GM19025 (cell line): ENCODE results near the gene DPH7.
"Not testable (repeated sequence)": the region's sequence is repeated elsewhere in the genome, so short reads cannot be mapped to it uniquely, and the experiment has no call there.

Experiments used
- ATAC-seq: cut with Tn5 transposase; IDR thresholded peaks from one replicate; pipeline ENCODE4 v1.9.1; 2021; ENCODE audit warnings: mild to moderate bottlenecking, low read depth, moderate library complexity; ENCODE audit not compliant: unreplicated experiment

DPH7 gene

DNA sequence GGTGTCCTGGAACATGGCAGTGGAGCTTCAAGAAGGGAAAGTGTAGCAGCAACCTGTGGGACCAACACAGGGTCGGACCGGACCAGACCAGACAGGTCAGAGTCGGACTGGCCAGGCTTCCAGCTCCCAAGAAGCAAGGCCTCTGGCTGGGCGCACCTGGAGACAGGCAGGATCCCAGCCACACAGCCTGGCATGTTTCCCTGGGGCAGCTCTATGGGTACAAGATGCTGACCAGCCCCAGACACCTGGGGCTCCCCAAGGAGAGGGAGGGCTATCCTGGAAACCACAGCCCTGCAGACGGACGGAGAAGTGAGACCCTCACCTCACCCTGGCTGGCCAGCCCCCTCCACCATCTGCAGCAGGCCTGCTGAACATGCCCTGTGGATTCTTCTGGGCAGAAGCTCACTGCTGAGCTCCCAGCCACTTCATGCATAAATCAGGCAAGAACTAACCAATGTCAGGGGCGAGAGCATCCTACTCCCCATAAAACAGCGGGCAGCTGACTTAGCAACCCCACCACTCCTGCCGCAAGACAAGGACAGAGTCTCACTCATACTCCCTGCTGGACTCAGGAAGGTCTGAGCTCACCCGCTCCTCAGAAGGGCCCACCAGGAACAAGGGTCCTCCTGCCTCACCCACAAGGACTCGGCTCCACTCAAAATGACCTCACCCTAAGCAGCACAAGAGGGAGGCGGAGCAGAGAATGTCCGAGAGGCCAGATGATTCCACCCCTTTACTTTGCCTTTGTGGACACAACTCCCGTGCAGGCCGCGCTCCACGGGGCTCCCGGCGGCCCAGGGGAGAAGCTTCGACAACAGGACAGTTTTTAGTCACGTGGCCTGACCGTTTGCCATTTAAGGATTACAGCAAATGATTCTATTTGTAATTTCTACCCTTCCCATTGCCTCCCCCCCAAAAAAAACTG lies 2.9 kb upstream of the DPH7 start:
- ATAC-seq, result no peak

- no peak for ATAC-seq
These were observed 2.2 kb upstream of the DPH7 start for GRCh38 chr9:137580954-137581322.

DNA sequence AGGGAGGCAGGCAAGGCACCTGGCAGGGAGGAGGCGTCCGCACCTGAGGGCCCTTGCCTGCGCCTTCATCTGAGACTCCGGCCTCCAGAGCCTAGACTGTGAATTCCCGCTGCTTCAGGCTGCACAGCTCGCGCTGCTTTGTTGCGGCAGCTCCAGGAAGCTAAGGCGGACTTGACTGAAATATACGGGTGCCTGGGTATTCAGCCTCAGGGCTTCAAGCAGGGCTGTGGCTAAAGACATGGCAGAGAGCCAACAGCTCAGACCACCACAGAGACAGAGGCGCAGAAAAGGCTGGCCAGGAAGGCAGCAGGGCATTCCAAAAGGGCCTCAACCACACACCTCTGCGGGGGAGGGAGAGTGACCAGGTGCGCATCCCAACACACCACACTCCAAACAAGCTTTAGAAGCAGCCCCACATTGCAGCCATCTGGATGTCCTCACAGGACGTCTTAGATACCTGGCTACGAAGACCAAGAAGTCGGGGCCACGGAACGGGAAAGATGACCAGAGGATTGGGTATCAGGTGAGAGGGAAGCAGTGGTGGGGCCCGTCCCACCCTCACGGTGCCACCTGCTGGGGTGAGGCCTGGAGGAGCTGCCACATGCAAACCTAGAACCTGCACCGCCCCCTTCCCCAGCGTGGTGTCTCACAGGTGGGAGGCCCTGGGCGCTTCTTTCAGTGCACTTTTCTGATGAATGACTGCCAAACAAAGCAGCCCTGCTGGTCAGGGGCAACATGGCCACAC lies 1.7 kb upstream of the DPH7 start:
- no peak for ATAC-seq

- no peak for ATAC-seq
These were observed 507 bp upstream of the DPH7 start for GRCh38 chr9:137579259-137579604.

- ATAC-seq, result no peak
These were observed 2.9 kb downstream of the DPH7 start for GRCh38 chr9:137575716-137576411.

- ATAC-seq, result no peak
These were observed 3.4 kb downstream of the DPH7 start for GRCh38 chr9:137575364-137575715.

DNA sequence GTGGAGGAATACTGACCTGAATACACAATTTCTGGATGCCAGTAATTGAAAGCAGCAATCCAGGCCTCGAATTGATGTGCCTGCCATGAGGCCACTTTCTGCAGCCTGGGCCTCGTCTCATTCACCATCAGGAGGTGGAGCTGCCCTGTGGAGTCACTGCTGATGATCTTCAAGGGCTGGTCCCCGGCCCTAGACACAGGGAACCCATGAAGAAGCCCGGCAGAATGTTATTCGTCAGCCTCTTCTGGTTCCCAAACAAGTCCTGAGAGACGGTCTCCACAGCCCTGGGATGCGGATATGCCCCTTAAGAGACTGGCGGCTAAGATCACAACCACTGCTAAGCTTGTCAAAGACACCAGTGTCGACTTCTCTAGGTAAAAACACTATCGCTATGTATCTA lies 4.5 kb downstream of the DPH7 start:
- no peak for ATAC-seq

DNA sequence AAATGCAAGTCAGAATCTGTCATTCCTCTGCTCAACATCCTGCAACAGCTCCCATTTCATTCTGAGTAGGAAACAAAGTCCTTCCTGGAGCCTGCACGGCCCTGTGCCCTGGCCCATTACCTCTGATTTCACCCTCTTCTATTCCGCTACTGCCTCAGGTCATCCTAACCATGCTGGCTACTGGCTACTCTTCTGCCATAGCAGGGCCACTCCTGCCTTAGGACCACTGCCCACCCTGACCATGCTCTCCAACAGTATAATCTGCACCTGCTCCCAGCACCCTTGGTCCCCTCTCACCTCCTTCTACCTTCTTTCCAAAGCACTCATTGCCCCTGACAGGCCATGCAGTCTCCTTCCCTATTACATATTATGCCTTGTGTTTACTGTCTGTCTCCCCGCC lies 8.2 kb downstream of the DPH7 start:
- ATAC-seq, result no peak

GRCh38 chr9:137569609-137570203 lies 9.0 kb downstream of the DPH7 start:
- no peak for ATAC-seq

DNA sequence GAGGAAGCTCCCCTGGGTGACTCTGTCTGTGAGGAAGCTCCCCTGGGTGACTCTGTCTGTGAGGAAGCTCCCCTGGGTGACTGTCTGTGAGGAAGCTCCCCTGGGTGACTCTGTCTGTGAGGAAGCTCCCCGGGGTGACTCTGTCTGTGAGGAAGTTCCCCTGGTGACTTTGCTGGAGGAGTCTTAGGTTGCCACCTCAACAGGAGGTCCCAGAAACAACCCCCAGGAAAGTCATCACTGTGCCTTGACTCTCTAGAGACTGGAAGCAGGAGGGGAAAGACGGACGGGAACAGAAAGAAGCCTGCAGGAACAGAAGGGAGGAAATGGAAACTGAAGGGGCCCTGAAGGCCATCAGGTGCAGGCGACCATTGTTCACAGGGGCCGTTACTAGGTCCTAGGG lies 10.3 kb downstream of the DPH7 start:
- ATAC-seq, result not testable (repeated sequence)

DNA sequence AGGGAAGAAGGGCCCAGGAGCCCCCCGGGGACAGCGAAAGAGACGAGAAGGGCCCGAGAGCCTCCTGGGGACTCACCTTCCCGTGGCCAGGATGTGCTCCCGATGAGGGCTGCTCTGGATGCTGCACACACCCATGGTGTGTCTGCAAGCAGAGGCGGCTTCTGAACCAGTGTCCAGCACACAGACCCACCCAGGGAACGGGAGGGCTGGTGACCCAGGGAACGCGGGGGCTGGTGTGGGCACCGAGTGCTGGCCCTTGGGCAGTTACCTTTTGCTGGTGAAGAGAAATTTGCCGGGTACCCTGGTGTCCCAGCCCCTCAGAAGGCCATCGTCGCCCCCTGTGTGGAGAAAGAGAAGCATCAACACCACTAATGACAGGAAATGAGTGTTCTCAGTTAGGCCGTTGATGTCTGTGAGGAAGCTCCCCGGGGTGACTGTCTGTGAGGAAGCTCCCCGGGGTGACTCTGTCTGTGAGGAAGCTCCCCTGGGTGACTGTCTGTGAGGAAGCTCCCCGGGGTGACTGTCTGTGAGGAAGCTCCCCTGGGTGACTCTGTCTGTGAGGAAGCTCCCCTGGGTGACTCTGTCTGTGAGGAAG lies 13.8 kb downstream of the DPH7 start:
- no peak for ATAC-seq

- no peak for ATAC-seq
These were observed 14.6 kb downstream of the DPH7 start for GRCh38 chr9:137564134-137564533.

GRCh38 chr9:137558127-137558526 lies 20.6 kb downstream of the DPH7 start:
- no peak for ATAC-seq

DNA sequence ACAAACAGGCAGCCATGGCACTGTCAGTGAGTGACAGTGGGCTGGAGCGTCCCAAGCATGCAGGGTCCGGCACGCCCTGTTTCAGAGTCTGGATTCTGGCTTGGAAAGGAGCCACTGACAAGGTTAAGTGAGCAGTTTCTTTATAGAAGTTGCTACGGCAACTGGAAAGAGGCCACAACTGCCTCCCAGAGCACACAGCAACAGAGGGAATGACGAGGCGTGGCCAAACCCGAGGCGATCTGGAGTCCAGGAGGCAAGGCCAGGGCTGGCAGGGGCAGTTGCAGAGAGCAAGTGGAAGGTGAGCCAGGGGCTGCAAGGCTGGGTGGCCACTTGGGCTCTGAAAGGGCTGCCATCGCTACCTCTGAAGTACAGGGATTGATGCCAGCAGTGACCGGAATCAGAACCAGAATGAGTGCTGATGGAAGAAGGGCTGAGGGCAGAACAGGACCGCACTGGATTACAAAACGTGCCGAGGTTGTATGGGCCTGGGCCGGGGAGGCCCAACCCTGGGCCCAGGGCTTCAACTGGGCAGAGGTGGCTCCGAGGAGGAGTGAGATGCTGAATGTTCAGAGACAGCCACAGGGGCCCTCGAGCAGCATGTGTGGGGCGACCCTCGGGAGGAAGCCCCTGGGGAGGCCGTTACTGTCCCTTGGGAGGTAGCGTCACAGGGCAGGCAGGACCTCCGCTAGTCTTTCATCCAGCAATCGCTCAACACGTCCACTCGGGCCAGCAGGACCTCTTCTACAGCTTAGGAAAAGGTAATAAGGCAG lies 22.5 kb downstream of the DPH7 start:
- no peak for ATAC-seq

DNA sequence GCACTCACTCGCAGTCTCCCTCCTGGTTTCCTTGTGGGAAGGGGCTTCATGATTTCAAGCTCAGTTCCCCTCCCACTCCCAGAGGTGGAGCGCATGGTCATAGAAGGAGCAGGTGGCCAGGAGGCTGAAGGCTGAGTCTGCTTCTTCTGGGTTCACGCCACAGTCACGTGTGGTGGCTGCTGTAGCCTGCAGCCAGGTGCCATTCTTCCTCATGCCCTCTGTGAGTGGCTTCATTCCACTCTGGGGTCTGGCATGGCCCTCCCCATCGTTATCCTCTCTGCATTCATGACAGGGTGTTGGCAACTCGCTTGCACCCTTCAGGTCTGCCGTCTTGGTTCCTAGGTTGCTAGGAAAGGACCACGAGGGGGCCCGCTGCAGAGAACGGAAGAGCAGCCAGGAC lies 23.5 kb downstream of the DPH7 start:
- no peak for ATAC-seq

GRCh38 chr9:137554349-137554748 lies 24.4 kb downstream of the DPH7 start:
- no peak for ATAC-seq

DNA sequence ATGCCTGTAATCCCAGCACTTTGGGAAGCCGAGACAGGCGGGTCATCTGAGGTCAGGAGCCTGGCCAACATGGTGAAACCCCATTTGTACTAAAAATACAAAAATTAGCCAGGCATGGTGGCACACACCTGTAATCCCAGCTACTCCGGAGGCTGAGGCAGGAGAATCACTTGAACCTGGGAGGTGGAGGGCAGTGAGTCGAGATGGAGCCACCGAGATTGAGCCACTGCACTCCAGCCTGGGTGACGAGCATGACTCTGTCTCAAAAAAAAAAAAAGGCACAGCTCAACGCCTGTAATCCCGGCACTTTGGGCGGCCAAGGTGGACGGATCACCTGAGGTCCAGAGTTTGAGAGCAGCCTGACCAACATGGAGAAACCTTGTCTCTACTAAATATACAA lies 25.1 kb downstream of the DPH7 start:
- ATAC-seq, result not testable (repeated sequence)

GRCh38 chr9:137552022-137552768 lies 26.5 kb downstream of the DPH7 start:
- no peak for ATAC-seq
